ENCODE data around the gene OPCML.
A peak's percentile ranks its signal among the peaks of the same experiment; 100 is the strongest.

OPCML gene

GRCh38 chr11:132913295-132913694, 619.0 kb downstream of the OPCML start:
- no peak for DNase-seq

- DNase-seq: peak; percentile 54
Observed at GRCh38 chr11:132911186-132911585, 621.1 kb downstream of the OPCML start.

GRCh38 chr11:132910011-132910760, 622.1 kb downstream of the OPCML start:
- peak; percentile 24 for DNase-seq

GRCh38 chr11:132909021-132909606, 623.2 kb downstream of the OPCML start:
- no peak for DNase-seq

- no peak for DNase-seq
Observed at GRCh38 chr11:132908414-132908810, 623.9 kb downstream of the OPCML start.

GRCh38 chr11:132907651-132908413, 624.5 kb downstream of the OPCML start:
- no peak for DNase-seq

- DNase-seq: no peak
Observed at GRCh38 chr11:132904607-132905006, 627.7 kb downstream of the OPCML start.

GRCh38 chr11:132904091-132904490, 628.2 kb downstream of the OPCML start:
- DNase-seq: no peak

GRCh38 chr11:132901638-132902471, 630.4 kb downstream of the OPCML start:
- no peak for DNase-seq

- DNase-seq: no peak
Observed at GRCh38 chr11:132898676-132899075, 633.6 kb downstream of the OPCML start.

- DNase-seq: no peak
Observed at GRCh38 chr11:132898021-132898420, 634.3 kb downstream of the OPCML start.

GRCh38 chr11:132895340-132895739, 637.0 kb downstream of the OPCML start:
- DNase-seq: no peak

- no peak for DNase-seq
Observed at GRCh38 chr11:132894606-132895005, 637.7 kb downstream of the OPCML start.

- DNase-seq: no peak
Observed at GRCh38 chr11:132892876-132893275, 639.4 kb downstream of the OPCML start.

GRCh38 chr11:132888226-132888625, 644.1 kb downstream of the OPCML start:
- no peak for DNase-seq

GRCh38 chr11:132886335-132886734, 646.0 kb downstream of the OPCML start:
- DNase-seq: no peak

GRCh38 chr11:132883241-132883640, 649.1 kb downstream of the OPCML start:
- DNase-seq: no peak

- DNase-seq: no peak
Observed at GRCh38 chr11:132881622-132882021, 650.7 kb downstream of the OPCML start.

- no peak for DNase-seq
Observed at GRCh38 chr11:132878111-132878510, 654.2 kb downstream of the OPCML start.

- no peak for DNase-seq
Observed at GRCh38 chr11:132876705-132877104, 655.6 kb downstream of the OPCML start.

GRCh38 chr11:132876239-132876638, 656.1 kb downstream of the OPCML start:
- DNase-seq: no peak

- DNase-seq: no peak
Observed at GRCh38 chr11:132874638-132875037, 657.7 kb downstream of the OPCML start.

GRCh38 chr11:132873841-132874240, 658.5 kb downstream of the OPCML start:
- DNase-seq: no peak
